HG03060 (cell line): ENCODE measurements around the gene MIEF1.

Experiments
- ATAC-seq: cut with Tn5 transposase; IDR thresholded peaks from one replicate; pipeline ENCODE4 v1.9.1; 2021; ENCODE audit warnings: low read depth, moderate number of reproducible peaks; ENCODE audit not compliant: unreplicated experiment

MIEF1 gene

GRCh38 chr22:39470451-39471291 is 31.4 kb upstream of the MIEF1 start:
- ATAC-seq = no peak

- peak; percentile 42 for ATAC-seq
Observed at GRCh38 chr22:39471381-39472141, 30.5 kb upstream of the MIEF1 start.

- ATAC-seq = no peak
Observed at GRCh38 chr22:39472570-39473556, 29.2 kb upstream of the MIEF1 start.

- ATAC-seq = no peak
Observed at GRCh38 chr22:39473851-39474250, 28.2 kb upstream of the MIEF1 start.

- no peak for ATAC-seq
Observed at GRCh38 chr22:39474351-39475111, 27.6 kb upstream of the MIEF1 start.

- no peak for ATAC-seq
Observed at GRCh38 chr22:39475337-39475736, 26.8 kb upstream of the MIEF1 start.

- ATAC-seq = no peak
Observed at GRCh38 chr22:39475902-39476301, 26.2 kb upstream of the MIEF1 start.

GRCh38 chr22:39476664-39477063 is 25.4 kb upstream of the MIEF1 start:
- ATAC-seq = no peak

- no peak for ATAC-seq
Observed at GRCh38 chr22:39477542-39477941, 24.5 kb upstream of the MIEF1 start.

- no peak for ATAC-seq
Observed at GRCh38 chr22:39478441-39478850, 23.6 kb upstream of the MIEF1 start.

GRCh38 chr22:39479254-39479653 is 22.8 kb upstream of the MIEF1 start:
- ATAC-seq = no peak

GRCh38 chr22:39480557-39480956 is 21.5 kb upstream of the MIEF1 start:
- no peak for ATAC-seq

GRCh38 chr22:39481054-39481453 is 21.0 kb upstream of the MIEF1 start:
- ATAC-seq = no peak

- no peak for ATAC-seq
Observed at GRCh38 chr22:39481595-39481994, 20.5 kb upstream of the MIEF1 start.

GRCh38 chr22:39482768-39483167 is 19.3 kb upstream of the MIEF1 start:
- no peak for ATAC-seq

GRCh38 chr22:39486951-39487825 is 14.9 kb upstream of the MIEF1 start:
- no peak for ATAC-seq

GRCh38 chr22:39487826-39488520 is 14.1 kb upstream of the MIEF1 start:
- ATAC-seq = no peak

GRCh38 chr22:39488563-39489083 is 13.5 kb upstream of the MIEF1 start:
- ATAC-seq = no peak
